NCI-H2107 (cell line): ENCODE data around the gene FRMD1.

Source experiments
- DNase-seq: peaks from one replicate; lab custom pipeline; 2025; lab: John Stamatoyannopoulos, UW

Gene FRMD1

DNA sequence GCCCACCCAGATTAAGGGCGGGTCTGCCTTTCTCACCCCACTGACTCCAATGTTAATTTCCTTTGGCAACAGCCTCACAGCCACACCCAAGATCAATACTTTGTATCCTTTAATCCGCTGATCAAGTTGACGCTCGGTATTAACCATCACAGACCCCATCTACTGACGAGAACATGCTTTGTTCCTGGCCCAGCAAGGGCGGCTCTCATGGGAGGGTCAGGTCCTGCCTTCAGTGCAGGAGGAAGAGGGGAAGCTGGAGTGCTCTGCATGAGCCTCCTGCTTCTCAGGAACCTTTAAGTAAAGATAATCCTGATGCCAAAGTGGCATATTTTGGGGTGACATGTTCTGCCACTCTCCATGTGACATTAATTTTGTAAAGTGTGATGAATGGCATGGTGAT, 73.2 kb downstream of the FRMD1 start:
- DNase-seq = no peak

- DNase-seq = no peak
These were observed 74.1 kb downstream of the FRMD1 start for GRCh38 chr6:168004945-168005344.

GRCh38 chr6:168004023-168004422, 75.0 kb downstream of the FRMD1 start:
- DNase-seq = no peak
